ENCODE results near the gene LMNA. TPM values are rescaled to one million over a fixed set of nuclear protein-coding genes. Genes with fewer than 3 reads are reported as not detected.
A peak's percentile ranks its signal among the peaks of the same experiment; 100 is the strongest.

Gene LMNA
- total and polyA plus RNA-seq, 4 donors, result 60.4 to 160 (median 97.2) TPM

DNA sequence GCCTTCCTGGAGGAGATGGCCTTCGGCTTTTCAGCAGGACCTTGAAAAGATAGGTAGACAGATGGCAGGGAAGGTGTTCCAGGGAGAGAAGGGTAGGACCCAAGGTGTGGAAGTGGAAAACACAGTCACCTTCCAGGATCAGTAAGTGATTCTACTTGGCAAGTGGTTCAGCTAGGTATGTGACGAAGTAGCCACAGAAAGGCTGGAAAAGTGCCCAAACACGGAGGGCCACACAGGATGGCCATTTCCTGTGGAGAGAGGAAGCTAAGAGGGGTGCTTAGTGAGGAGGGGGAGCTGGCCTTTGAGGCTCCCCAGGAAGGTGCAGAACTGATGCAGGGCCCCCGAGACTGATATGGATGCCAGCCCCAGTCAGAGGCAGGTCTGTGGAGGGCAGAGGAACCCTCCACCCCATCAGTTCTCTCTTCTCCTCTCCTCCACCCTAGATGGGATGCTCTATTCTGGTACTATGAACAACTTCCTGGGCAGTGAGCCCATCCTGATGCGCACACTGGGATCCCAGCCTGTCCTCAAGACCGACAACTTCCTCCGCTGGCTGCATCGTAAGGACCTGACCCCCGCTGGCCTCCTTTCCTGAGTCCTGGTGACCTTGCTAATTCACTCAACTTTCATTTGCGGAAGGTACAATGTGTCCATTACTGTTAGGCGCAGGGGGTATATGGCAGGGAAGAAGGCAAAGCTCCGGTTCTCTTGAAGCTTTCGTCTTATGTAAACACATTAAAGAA, 45.7 kb downstream of the LMNA start:
- no peaks in the 10 kb centered on the region for H3K36me3 ChIP-seq (ENCODE audit: control insufficient read depth in 4 of 4, insufficient read depth in 3 of 4, low read depth in 1 of 4, low read length in 3 of 4)
- no peaks in the 10 kb centered on the region for H3K27me3 ChIP-seq (ENCODE audit: control insufficient read depth in 4 of 4, insufficient read depth in 4 of 4, low read length in 3 of 4)
- 74% methylated on average over 13 of the region's 13 CpGs for WGBS
- no peaks in the 10 kb centered on the region for H3K4me1 ChIP-seq (ENCODE audit: control insufficient read depth in 4 of 4, insufficient read depth in 4 of 4, low read length in 3 of 4)
- TF ChIP-seq NR2F2 (IDR thresholded peaks at IDR 0.05) (peak; percentile 93), GABPA (IDR thresholded peaks at IDR 0.05 in 1 of 2, conservative IDR thresholded peaks at IDR 0.05 in 1 of 2) (peak; percentile 16 to 56), EGR1 (IDR thresholded peaks at IDR 0.05; ENCODE audit: low read depth in 2 of 2) (no peak)
- H3K27ac ChIP-seq (ENCODE audit: low read depth in 1 of 2, low read length in 2 of 2), result peak overlapping the region; percentile 58 to 79
- no peak overlapping the region for H3K9ac ChIP-seq (ENCODE audit: low read depth in 1 of 2, low read length in 2 of 2)
- no peaks in the 10 kb centered on the region for H3K9me3 ChIP-seq (ENCODE audit: control insufficient read depth in 4 of 4, low read length in 3 of 4)
- no peak overlapping the region for H3K4me3 ChIP-seq (ENCODE audit: low read depth in 1 of 3, low read length in 3 of 3)
- no peak for DNase-seq (ENCODE audit: low spot score)

DNA sequence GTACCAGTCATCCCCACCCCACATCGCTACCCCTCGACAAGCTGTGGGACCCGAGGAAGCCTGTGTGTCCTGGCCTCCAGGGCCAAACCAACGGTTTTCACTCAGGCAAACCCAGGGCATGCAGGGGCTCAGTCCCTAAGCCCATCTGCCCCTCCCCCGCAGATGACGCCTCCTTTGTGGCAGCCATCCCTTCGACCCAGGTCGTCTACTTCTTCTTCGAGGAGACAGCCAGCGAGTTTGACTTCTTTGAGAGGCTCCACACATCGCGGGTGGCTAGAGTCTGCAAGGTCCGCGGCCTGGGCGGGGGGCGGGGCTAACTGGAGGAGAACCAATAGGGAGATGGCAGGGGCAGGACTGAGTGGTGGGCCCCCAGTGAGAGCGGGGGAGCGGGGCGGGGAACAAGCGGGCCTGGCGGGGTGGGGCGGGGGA, 46.2 kb downstream of the LMNA start:
- no peaks in the 10 kb centered on the region for H3K27me3 ChIP-seq (ENCODE audit: control insufficient read depth in 4 of 4, insufficient read depth in 4 of 4, low read length in 3 of 4)
- H3K4me1 ChIP-seq (ENCODE audit: control insufficient read depth in 4 of 4, insufficient read depth in 4 of 4, low read length in 3 of 4), result no peaks in the 10 kb centered on the region
- no peak overlapping the region for H3K9ac ChIP-seq (ENCODE audit: low read depth in 1 of 2, low read length in 2 of 2)
- TF ChIP-seq TAF1 (conservative IDR thresholded peaks at IDR 0.05) (no peak), NR2F2 (IDR thresholded peaks at IDR 0.05) (peak; percentile 6)
- peak overlapping the region; percentile 58 to 79 for H3K27ac ChIP-seq (ENCODE audit: low read depth in 1 of 2, low read length in 2 of 2)
- peak; percentile 85 for DNase-seq (ENCODE audit: low spot score)
- no peaks in the 10 kb centered on the region for H3K36me3 ChIP-seq (ENCODE audit: control insufficient read depth in 4 of 4, insufficient read depth in 3 of 4, low read depth in 1 of 4, low read length in 3 of 4)
- H3K9me3 ChIP-seq (ENCODE audit: control insufficient read depth in 4 of 4, low read length in 3 of 4), result no peaks in the 10 kb centered on the region
- 18% methylated on average over 22 of the region's 22 CpGs for WGBS
- peak overlapping the region in 1 of 3 donors; percentile 22 for H3K4me3 ChIP-seq (ENCODE audit: low read depth in 1 of 3, low read length in 3 of 3)

DNA sequence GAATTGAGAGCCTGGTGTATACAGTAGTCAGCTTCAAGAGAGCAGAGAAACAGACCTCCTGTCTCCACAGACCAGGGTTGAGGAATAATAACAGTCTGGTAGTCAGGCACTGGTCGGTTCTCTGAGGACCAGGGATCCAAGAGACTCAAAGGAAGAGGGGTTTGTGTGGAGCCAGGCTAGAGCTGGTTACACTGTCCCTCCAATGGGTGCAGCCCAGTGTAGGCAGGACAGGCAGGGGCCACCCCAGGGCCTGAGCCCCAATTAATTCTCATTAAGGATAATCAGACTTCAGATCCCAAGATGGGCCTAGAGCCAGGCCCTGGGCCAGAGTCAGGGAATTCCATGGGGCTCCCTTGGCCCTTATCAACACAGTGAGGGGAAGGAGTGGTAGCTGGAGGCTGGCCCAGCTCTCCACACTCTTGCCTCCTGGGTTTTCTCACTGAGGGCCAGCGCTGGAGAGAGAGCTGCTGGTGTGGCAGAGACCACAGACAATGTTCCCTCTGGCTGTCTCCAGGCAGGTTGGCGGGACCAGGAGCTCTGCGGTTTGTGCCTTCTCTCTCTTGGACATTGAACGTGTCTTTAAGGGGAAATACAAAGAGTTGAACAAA, 48.0 kb downstream of the LMNA start:
- no peaks in the 10 kb centered on the region for H3K36me3 ChIP-seq (ENCODE audit: control insufficient read depth in 4 of 4, insufficient read depth in 3 of 4, low read depth in 1 of 4, low read length in 3 of 4)
- TF ChIP-seq JUND (IDR thresholded peaks at IDR 0.05), result no peak
- no peak for TF ChIP-seq FOXA1 (IDR thresholded peaks at IDR 0.05)
- TF ChIP-seq, protein P1, sequence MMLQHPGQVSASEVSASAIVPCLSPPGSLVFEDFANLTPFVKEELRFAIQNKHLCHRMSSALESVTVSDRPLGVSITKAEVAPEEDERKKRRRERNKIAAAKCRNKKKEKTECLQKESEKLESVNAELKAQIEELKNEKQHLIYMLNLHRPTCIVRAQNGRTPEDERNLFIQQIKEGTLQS (IDR thresholded peaks at IDR 0.05), result no peak
- H3K9me3 ChIP-seq (ENCODE audit: control insufficient read depth in 4 of 4, low read length in 3 of 4), result no peaks in the 10 kb centered on the region
- H3K9ac ChIP-seq (ENCODE audit: low read depth in 1 of 2, low read length in 2 of 2), result no peak overlapping the region
- no peak overlapping the region for H3K27ac ChIP-seq (ENCODE audit: low read depth in 1 of 2, low read length in 2 of 2)
- DNase-seq (ENCODE audit: low spot score), result no peak
- H3K4me1 ChIP-seq (ENCODE audit: control insufficient read depth in 4 of 4, insufficient read depth in 4 of 4, low read length in 3 of 4), result no peaks in the 10 kb centered on the region
- 92% methylated on average over 5 of the region's 5 CpGs for WGBS
- H3K27me3 ChIP-seq (ENCODE audit: control insufficient read depth in 4 of 4, insufficient read depth in 4 of 4, low read length in 3 of 4), result no peaks in the 10 kb centered on the region
- no peak overlapping the region for H3K4me3 ChIP-seq (ENCODE audit: low read depth in 1 of 3, low read length in 3 of 3)

DNA sequence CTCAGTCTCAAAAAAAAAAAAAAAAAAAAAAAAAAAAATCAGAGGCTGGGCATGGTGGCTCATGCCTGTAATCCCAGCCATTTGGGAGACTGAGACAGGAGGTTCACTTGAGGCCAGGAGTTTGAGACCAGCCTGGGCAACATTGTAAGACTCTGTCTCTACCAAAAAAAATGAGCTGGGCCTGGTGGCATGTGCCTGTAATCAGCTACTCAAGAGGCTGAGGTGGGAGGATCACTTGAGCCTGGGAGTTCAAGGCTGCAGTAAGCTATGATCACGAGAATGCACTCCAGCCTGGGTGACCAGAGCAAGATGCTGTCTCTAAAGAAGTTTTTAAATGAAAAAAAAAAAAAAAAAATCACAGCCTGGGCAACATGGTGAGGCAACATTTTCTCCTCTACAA, 49.2 kb downstream of the LMNA start:
- Histone ChIP-seq H3K27ac (ENCODE audit: low read depth in 1 of 2, low read length in 2 of 2) (no peak overlapping the region), H3K27me3 (ENCODE audit: control insufficient read depth in 4 of 4, insufficient read depth in 4 of 4, low read length in 3 of 4) (no peaks in the 10 kb centered on the region), H3K9ac (ENCODE audit: low read depth in 1 of 2, low read length in 2 of 2) (no peak overlapping the region), H3K4me3 (ENCODE audit: low read depth in 1 of 3, low read length in 3 of 3) (no peak overlapping the region), H3K36me3 (ENCODE audit: control insufficient read depth in 4 of 4, insufficient read depth in 3 of 4, low read depth in 1 of 4, low read length in 3 of 4) (no peaks in the 10 kb centered on the region), H3K9me3 (ENCODE audit: control insufficient read depth in 4 of 4, low read length in 3 of 4) (no peaks in the 10 kb centered on the region), H3K4me1 (ENCODE audit: control insufficient read depth in 4 of 4, insufficient read depth in 4 of 4, low read length in 3 of 4) (no peaks in the 10 kb centered on the region)
- DNase-seq (ENCODE audit: low spot score), result no peak
- WGBS, result 98% methylated on average over 1 of the region's 1 CpG
- TF ChIP-seq, protein P2, sequence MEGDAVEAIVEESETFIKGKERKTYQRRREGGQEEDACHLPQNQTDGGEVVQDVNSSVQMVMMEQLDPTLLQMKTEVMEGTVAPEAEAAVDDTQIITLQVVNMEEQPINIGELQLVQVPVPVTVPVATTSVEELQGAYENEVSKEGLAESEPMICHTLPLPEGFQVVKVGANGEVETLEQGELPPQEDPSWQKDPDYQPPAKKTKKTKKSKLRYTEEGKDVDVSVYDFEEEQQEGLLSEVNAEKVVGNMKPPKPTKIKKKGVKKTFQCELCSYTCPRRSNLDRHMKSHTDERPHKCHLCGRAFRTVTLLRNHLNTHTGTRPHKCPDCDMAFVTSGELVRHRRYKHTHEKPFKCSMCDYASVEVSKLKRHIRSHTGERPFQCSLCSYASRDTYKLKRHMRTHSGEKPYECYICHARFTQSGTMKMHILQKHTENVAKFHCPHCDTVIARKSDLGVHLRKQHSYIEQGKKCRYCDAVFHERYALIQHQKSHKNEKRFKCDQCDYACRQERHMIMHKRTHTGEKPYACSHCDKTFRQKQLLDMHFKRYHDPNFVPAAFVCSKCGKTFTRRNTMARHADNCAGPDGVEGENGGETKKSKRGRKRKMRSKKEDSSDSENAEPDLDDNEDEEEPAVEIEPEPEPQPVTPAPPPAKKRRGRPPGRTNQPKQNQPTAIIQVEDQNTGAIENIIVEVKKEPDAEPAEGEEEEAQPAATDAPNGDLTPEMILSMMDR (IDR thresholded peaks at IDR 0.05; ENCODE audit: low read depth, low read length, missing input control), result no peak
- TF ChIP-seq GABPA (IDR thresholded peaks at IDR 0.05 in 1 of 2, conservative IDR thresholded peaks at IDR 0.05 in 1 of 2) (no peak), NR2F2 (IDR thresholded peaks at IDR 0.05) (no peak), EGR1 (IDR thresholded peaks at IDR 0.05; ENCODE audit: low read depth in 2 of 2) (no peak), FOXA2 (IDR thresholded peaks at IDR 0.05) (no peak), YY1 (IDR thresholded peaks at IDR 0.05) (no peak), HNF4A (conservative IDR thresholded peaks at IDR 0.05) (no peak), RXRA (IDR thresholded peaks at IDR 0.05) (no peak)
- TF ChIP-seq, protein P3, sequence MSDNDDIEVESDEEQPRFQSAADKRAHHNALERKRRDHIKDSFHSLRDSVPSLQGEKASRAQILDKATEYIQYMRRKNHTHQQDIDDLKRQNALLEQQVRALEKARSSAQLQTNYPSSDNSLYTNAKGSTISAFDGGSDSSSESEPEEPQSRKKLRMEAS (IDR thresholded peaks at IDR 0.05), result no peak
- TF ChIP-seq, protein P4, sequence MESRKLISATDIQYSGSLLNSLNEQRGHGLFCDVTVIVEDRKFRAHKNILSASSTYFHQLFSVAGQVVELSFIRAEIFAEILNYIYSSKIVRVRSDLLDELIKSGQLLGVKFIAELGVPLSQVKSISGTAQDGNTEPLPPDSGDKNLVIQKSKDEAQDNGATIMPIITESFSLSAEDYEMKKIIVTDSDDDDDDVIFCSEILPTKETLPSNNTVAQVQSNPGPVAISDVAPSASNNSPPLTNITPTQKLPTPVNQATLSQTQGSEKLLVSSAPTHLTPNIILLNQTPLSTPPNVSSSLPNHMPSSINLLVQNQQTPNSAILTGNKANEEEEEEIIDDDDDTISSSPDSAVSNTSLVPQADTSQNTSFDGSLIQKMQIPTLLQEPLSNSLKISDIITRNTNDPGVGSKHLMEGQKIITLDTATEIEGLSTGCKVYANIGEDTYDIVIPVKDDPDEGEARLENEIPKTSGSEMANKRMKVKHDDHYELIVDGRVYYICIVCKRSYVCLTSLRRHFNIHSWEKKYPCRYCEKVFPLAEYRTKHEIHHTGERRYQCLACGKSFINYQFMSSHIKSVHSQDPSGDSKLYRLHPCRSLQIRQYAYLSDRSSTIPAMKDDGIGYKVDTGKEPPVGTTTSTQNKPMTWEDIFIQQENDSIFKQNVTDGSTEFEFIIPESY (IDR thresholded peaks at IDR 0.05), result no peak

Measured in liver (tissue), 9 donors.